DND-41 (cell line): ENCODE data around the gene CYP2A7.
"Not testable (repeated sequence)": the region's sequence is repeated elsewhere in the genome, so short reads cannot be mapped to it uniquely, and the experiment has no call there.

ENCODE experiments used
- ATAC-seq: fragments of 200-7000 bp; cut with Tn5 transposase; 3 replicates; pipeline ENCODE4 v1.9.1; 2021; ENCODE audit warnings: low read depth; ENCODE audit not compliant: insufficient read depth
- DNase-seq: peaks from one replicate; pipeline ENCODE4 v3.0.0-alpha.2; 2020
- H2AFZ ChIP-seq: 2 replicates; pipeline ENCODE4 v1.6.0; 2012; ENCODE audit warnings: low read depth, low read length
- H3K27ac ChIP-seq: 2 replicates; pipeline ENCODE4 v1.5.1; 2012; ENCODE audit warnings: low read length, inconsistent platforms
- H3K27me3 ChIP-seq: fragments of 200-600 bp; sonication (generic); 2 replicates; pipeline ENCODE4 v1.6.0; 2012; ENCODE audit warnings: low read length, mild to moderate bottlenecking, inconsistent platforms; ENCODE audit not compliant: insufficient read depth, poor library complexity
- H3K36me3 ChIP-seq: 2 replicates; pipeline ENCODE4 v1.5.1; 2012; ENCODE audit warnings: low read length, inconsistent platforms; ENCODE audit not compliant: insufficient read depth
- H3K4me1 ChIP-seq: 2 replicates; pipeline ENCODE4 v1.5.1; 2012; ENCODE audit warnings: mild to moderate bottlenecking, low read length; ENCODE audit not compliant: insufficient read depth
- H3K4me2 ChIP-seq: 2 replicates; pipeline ENCODE4 v1.6.0; 2012; ENCODE audit warnings: mild to moderate bottlenecking, moderate library complexity, low read length, inconsistent platforms; ENCODE audit not compliant: insufficient read depth
- H3K4me3 ChIP-seq, 2 experiments: fragments of 200-600 bp in 1 of 2; shearing (Covaris generic) in 1 of 2; 2 replicates each; pipeline ENCODE4 v1.5.1; 2012 to 2016; ENCODE audit warnings: inconsistent platforms in 2 of 2, low read length in 2 of 2, mild to moderate bottlenecking in 2 of 2, low read depth in 1 of 2, moderate library complexity in 1 of 2
- H3K79me2 ChIP-seq: 2 replicates; pipeline ENCODE4 v1.6.0; 2012; ENCODE audit warnings: low read length, inconsistent platforms; ENCODE audit not compliant: insufficient read depth
- H3K9ac ChIP-seq: 2 replicates; pipeline ENCODE4 v1.6.0; 2012; ENCODE audit warnings: low read depth, mild to moderate bottlenecking, inconsistent platforms, low read length, moderate library complexity
- H3K9me3 ChIP-seq: 2 replicates; pipeline ENCODE4 v1.5.1; 2012; ENCODE audit warnings: low read length, moderate library complexity, mild to moderate bottlenecking, inconsistent platforms; ENCODE audit not compliant: insufficient read depth, severe bottlenecking
- H4K20me1 ChIP-seq: 2 replicates; pipeline ENCODE4 v1.6.0; 2012; ENCODE audit warnings: low read length; ENCODE audit not compliant: insufficient read depth
- EZH2 ChIP-seq: IDR thresholded peaks from 3 replicates; pipeline ENCODE4 v1.6.1; 2012; ENCODE audit warnings: borderline replicate concordance, low read depth, mild to moderate bottlenecking, moderate library complexity, low read length, inconsistent platforms; ENCODE audit not compliant: severe bottlenecking
- TF ChIP-seq, protein P1 (sequence below): IDR thresholded peaks from 2 replicates; pipeline ENCODE4 v1.5.1; 2012; ENCODE audit warnings: borderline replicate concordance, low read length, moderate library complexity, mild to moderate bottlenecking; ENCODE audit not compliant: poor library complexity, severe bottlenecking; ENCODE audit errors: extremely low read depth

The CYP2A7 gene

GRCh38 chr19:40882062-40882461 is at the start of gene CYP2A7:
Gene CYP2A7 (minus strand): TSS chr19:40882231. CDS start chr19:40882210, 21 bp downstream.
- H3K4me2 ChIP-seq, H3K9me3 ChIP-seq, H3K4me1 ChIP-seq, H3K9ac ChIP-seq, DNase-seq, H3K79me2 ChIP-seq, H3K36me3 ChIP-seq, H3K27me3 ChIP-seq, H4K20me1 ChIP-seq, ATAC-seq, H2AFZ ChIP-seq, H3K27ac ChIP-seq, H3K4me3 ChIP-seq: not testable (repeated sequence)

DNA sequence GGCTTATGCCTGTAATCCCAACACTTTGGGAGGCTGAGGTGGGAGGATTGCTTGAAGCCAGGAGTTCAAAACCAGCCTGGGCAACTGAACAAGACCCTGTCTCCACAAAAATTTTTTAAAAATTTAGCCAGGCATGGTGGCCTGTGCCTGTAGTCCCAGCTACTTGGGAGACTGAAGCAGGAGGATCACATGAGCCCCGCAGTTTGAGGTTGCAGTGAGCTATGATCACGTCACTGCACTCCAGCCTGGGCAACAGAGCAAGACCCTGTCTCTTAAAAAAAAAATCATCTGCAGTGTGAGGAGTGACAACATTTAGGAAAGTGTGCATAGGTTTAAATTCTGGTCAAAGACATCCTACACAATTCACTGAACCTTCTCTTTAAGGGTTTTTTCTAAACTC is 48.8 kb upstream of the CYP2A7 start:
- not testable (repeated sequence) for H3K36me3 ChIP-seq, ATAC-seq, DNase-seq, H3K27ac ChIP-seq, H3K4me3 ChIP-seq, H3K9me3 ChIP-seq, H3K27me3 ChIP-seq, H3K4me1 ChIP-seq, H3K79me2 ChIP-seq, H3K9ac ChIP-seq, H3K4me2 ChIP-seq, H2AFZ ChIP-seq, H4K20me1 ChIP-seq

- H3K4me2 ChIP-seq, H3K27ac ChIP-seq, H3K9ac ChIP-seq, H2AFZ ChIP-seq, H3K27me3 ChIP-seq, H3K4me1 ChIP-seq, ATAC-seq, H3K9me3 ChIP-seq, H3K4me3 ChIP-seq, H3K79me2 ChIP-seq, H3K36me3 ChIP-seq, DNase-seq, H4K20me1 ChIP-seq: not testable (repeated sequence)
Measured at GRCh38 chr19:40929942-40930341, 47.9 kb upstream of the CYP2A7 start.

GRCh38 chr19:40928850-40929249 is 46.8 kb upstream of the CYP2A7 start:
- Histone ChIP-seq H3K79me2 (no peaks in the 10 kb centered on the region), H3K27me3 (peaks cover 7% of the 10 kb centered on the region), H4K20me1 (no peaks in the 10 kb centered on the region), H3K27ac (no peak overlapping the region), H2AFZ (no peak overlapping the region), H3K9me3 (no peaks in the 10 kb centered on the region), H3K4me1 (no peaks in the 10 kb centered on the region), H3K36me3 (no peaks in the 10 kb centered on the region), H3K4me2 (no peak overlapping the region), H3K4me3 (no peak overlapping the region), H3K9ac (no peak overlapping the region)
- no peak for DNase-seq
- no peak for ATAC-seq
- no peak for TF ChIP-seq EZH2
- TF ChIP-seq, protein P1, sequence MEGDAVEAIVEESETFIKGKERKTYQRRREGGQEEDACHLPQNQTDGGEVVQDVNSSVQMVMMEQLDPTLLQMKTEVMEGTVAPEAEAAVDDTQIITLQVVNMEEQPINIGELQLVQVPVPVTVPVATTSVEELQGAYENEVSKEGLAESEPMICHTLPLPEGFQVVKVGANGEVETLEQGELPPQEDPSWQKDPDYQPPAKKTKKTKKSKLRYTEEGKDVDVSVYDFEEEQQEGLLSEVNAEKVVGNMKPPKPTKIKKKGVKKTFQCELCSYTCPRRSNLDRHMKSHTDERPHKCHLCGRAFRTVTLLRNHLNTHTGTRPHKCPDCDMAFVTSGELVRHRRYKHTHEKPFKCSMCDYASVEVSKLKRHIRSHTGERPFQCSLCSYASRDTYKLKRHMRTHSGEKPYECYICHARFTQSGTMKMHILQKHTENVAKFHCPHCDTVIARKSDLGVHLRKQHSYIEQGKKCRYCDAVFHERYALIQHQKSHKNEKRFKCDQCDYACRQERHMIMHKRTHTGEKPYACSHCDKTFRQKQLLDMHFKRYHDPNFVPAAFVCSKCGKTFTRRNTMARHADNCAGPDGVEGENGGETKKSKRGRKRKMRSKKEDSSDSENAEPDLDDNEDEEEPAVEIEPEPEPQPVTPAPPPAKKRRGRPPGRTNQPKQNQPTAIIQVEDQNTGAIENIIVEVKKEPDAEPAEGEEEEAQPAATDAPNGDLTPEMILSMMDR, result no peak

- H3K27me3 ChIP-seq, result peaks cover 7% of the 10 kb centered on the region
- no peak overlapping the region for H3K9ac ChIP-seq
- H3K4me3 ChIP-seq, result no peak overlapping the region
- H3K79me2 ChIP-seq, result no peaks in the 10 kb centered on the region
- no peak overlapping the region for H3K27ac ChIP-seq
- no peak overlapping the region for H3K4me2 ChIP-seq
- DNase-seq, result no peak
- H3K36me3 ChIP-seq, result no peaks in the 10 kb centered on the region
- H3K9me3 ChIP-seq, result no peaks in the 10 kb centered on the region
- no peak for ATAC-seq
- H3K4me1 ChIP-seq, result no peaks in the 10 kb centered on the region
- TF ChIP-seq, protein P1, result no peak
- TF ChIP-seq EZH2, result no peak
- no peaks in the 10 kb centered on the region for H4K20me1 ChIP-seq
- no peak overlapping the region for H2AFZ ChIP-seq
Measured at GRCh38 chr19:40927567-40927966, 45.5 kb upstream of the CYP2A7 start.

- not testable (repeated sequence) for H3K4me3 ChIP-seq, H3K27me3 ChIP-seq, H3K79me2 ChIP-seq, H3K9me3 ChIP-seq, H3K36me3 ChIP-seq, H3K4me1 ChIP-seq, H4K20me1 ChIP-seq, H3K27ac ChIP-seq, DNase-seq, H3K9ac ChIP-seq, H3K4me2 ChIP-seq, ATAC-seq, H2AFZ ChIP-seq
Measured at GRCh38 chr19:40926276-40926675, 44.2 kb upstream of the CYP2A7 start.
